Astrocyte of the spinal cord (primary cell): ENCODE measurements around the gene SNF8.
A peak's percentile ranks its signal among the peaks of the same experiment; 100 is the strongest.

Experiments
- DNase-seq: peaks from one replicate; pipeline ENCODE4 v3.0.0; 2011; ENCODE audit warnings: low read depth, low spot score
- H3K4me3 ChIP-seq: 2 replicates; pipeline ENCODE4 v1.5.1; 2011; ENCODE audit warnings: low read depth, mild to moderate bottlenecking, low read length, moderate library complexity
- CTCF ChIP-seq: IDR thresholded peaks from 2 replicates; pipeline ENCODE4 v1.5.1; 2012; ENCODE audit warnings: low read depth, mild to moderate bottlenecking, low read length, inconsistent platforms
- in situ Hi-C: cut with HindIII; loops from 2 replicates; pipeline ENCODE4 v1.10.0; 2017; ENCODE audit warnings: low sequenced_read_pairs

The SNF8 gene

GRCh38 chr17:48944515-48945260, at the start of gene SNF8:
SNF8 (minus strand) TSS chr17:48944842; CDS start chr17:48944734, 108 bp downstream.
- TF ChIP-seq CTCF, result no peak
- in situ Hi-C loops, result no loop called here
- peak; percentile 92 for DNase-seq
- H3K4me3 ChIP-seq, result peak within 1 kb of the TSS; percentile 94

GRCh38 chr17:48993951-48994350, 49.3 kb upstream of the SNF8 start:
- TF ChIP-seq CTCF, result no peak

GRCh38 chr17:48993305-48993704, 48.7 kb upstream of the SNF8 start:
- in situ Hi-C loops, result no loop called here
- no peak for TF ChIP-seq CTCF
- DNase-seq, result no peak

More at GRCh38 chr17:48993951-48994350, 49.3 kb upstream of the SNF8 start:
- no peak for DNase-seq
- H3K4me3 ChIP-seq, result no peak overlapping the region
- in situ Hi-C loops, result no loop called here

GRCh38 chr17:48992444-48992843, 47.8 kb upstream of the SNF8 start:
- no peak for TF ChIP-seq CTCF
- in situ Hi-C loops, result no loop called here

More at GRCh38 chr17:48993305-48993704, 48.7 kb upstream of the SNF8 start:
- no peak overlapping the region for H3K4me3 ChIP-seq

GRCh38 chr17:48990882-48991357, 46.3 kb upstream of the SNF8 start:
- in situ Hi-C loops, result no loop called here
- no peak overlapping the region for H3K4me3 ChIP-seq
- no peak for TF ChIP-seq CTCF
- DNase-seq, result no peak

More at GRCh38 chr17:48992444-48992843, 47.8 kb upstream of the SNF8 start:
- DNase-seq, result no peak
- no peak overlapping the region for H3K4me3 ChIP-seq

- TF ChIP-seq CTCF, result no peak
- H3K4me3 ChIP-seq, result no peak overlapping the region
- no peak for DNase-seq
- in situ Hi-C loops, result no loop called here
Observed at GRCh38 chr17:48989100-48989499, 44.5 kb upstream of the SNF8 start.
